ENCODE measurements around the gene CCNJL. TPM values are rescaled to one million over a fixed set of nuclear protein-coding genes. Genes with fewer than 3 reads are reported as not detected.

CCNJL gene
- total and polyA plus RNA-seq, 2 of the 8 experiments (the other 6 are each of a cell fraction or from before 2014, with no cell fraction given) = 34.6 to 44.7 TPM

- no peak overlapping the region for H3K23ac ChIP-seq (ENCODE audit: insufficient read length)
- no peaks in the 10 kb centered on the region for H3K27me3 ChIP-seq (replicated peaks in 1 of 4; ENCODE audit: control insufficient read depth in 3 of 4, extremely low read depth in 1 of 4, insufficient read depth in 3 of 4, low read length in 3 of 4)
- H3K14ac ChIP-seq (ENCODE audit: insufficient read length) = no peak overlapping the region
- peaks cover 4 to 7% (median 6%) of the 10 kb centered on the region in 4 experiments; a peak in 5 of 7 replicates for H3K4me1 ChIP-seq (replicated peaks in 1 of 4; ENCODE audit: control insufficient read depth in 3 of 4, insufficient read depth in 4 of 4, low read length in 3 of 4)
- no peak for FAIRE-seq
- H2BK20ac ChIP-seq (ENCODE audit: low read length) = no peak overlapping the region
- 1% methylated on average over 32 of the region's 45 CpGs; no CpG with 5 or more reads in 1 of the 2 experiments for WGBS, 2 experiments (ENCODE audit: extremely low coverage in 1 of 2, insufficient coverage in 1 of 2, insufficient read length in 1 of 2, insufficient replicate concordance in 2 of 2, low coverage in 1 of 2, low lambda C conversion rate in 2 of 2, missing lambda C conversion rate in 1 of 2)
- H3K23me2 ChIP-seq (ENCODE audit: low read depth, low read length) = peaks cover 5% of the 10 kb centered on the region; the same call in 1 of the 2 replicates
- peak overlapping the region; percentile 66 to 85 (median 78) for H3K9ac ChIP-seq (replicated peaks in 1 of 4; ENCODE audit: extremely low read depth in 1 of 4, low read depth in 3 of 4, low read length in 3 of 4)
- H3K4me3 ChIP-seq (ENCODE audit: extremely low read depth in 1 of 4, insufficient read depth in 2 of 4, low read depth in 3 of 4, low read length in 4 of 4) = peak overlapping the region; percentile 87 to 93 (median 92)
- H3K27ac ChIP-seq (ENCODE audit: low read depth, low read length) = no peak overlapping the region
- peak overlapping the region; percentile 76 for H4K91ac ChIP-seq (replicated peaks; ENCODE audit: insufficient read length, low read length)
- no peak overlapping the region; the same call in 1 of the 2 replicates for H2BK5ac ChIP-seq (ENCODE audit: low read depth, low read length)
- CTCF ChIA-PET (ENCODE audit: partially characterized antibody) = interaction anchor here (0.6 to 3.5 kb wide), 14 partner anchors 12 to 231 kb away, joined by 3 to 20 read pairs (median 4); no protein-coding TSS in a partner anchor
- no peaks in the 10 kb centered on the region for H3K9me3 ChIP-seq (ENCODE audit: insufficient read depth in 2 of 2, low read depth in 1 of 2, low read length in 1 of 2)
- peak overlapping the region; percentile 69; the same call in 1 of the 2 replicates for H2BK12ac ChIP-seq (ENCODE audit: low read depth, low read length)
- H4K5ac ChIP-seq (ENCODE audit: insufficient read length, low read depth, low read length) = peak overlapping the region; percentile 42
- no peak overlapping the region for H2AFZ ChIP-seq (ENCODE audit: low read length)
- peak in 1 of 2 experiments; percentile 51 for DNase-seq (ENCODE audit: low read depth in 1 of 2, low spot score in 2 of 2)
- peaks cover 21 to 56% of the 10 kb centered on the region in 2 experiments for H3K79me2 ChIP-seq (ENCODE audit: control insufficient read depth in 1 of 2, insufficient read depth in 2 of 2, low read length in 2 of 2)
- H3K4ac ChIP-seq (replicated peaks; ENCODE audit: insufficient read length, low read depth, low read length) = no peak overlapping the region
- no peak overlapping the region for H2BK120ac ChIP-seq (replicated peaks; ENCODE audit: low read depth, low read length)
- H3K4me2 ChIP-seq (ENCODE audit: insufficient read depth in 1 of 2, low read depth in 2 of 2, low read length in 2 of 2) = peak overlapping the region; percentile 90 to 96
- POLR2A ChIA-PET (ENCODE audit: partially characterized antibody) = interaction anchor here (0.7 to 3.4 kb wide), 16 partner anchors 8 to 114 kb away, joined by 3 to 25 read pairs (median 4); no protein-coding TSS in a partner anchor
- H3K56ac ChIP-seq (replicated peaks; ENCODE audit: insufficient read length, low read depth, low read length) = peak overlapping the region; percentile 47
- TF ChIP-seq EP300 (IDR thresholded peaks at IDR 0.05; ENCODE audit: borderline replicate concordance in 1 of 2, low read depth in 2 of 2, low read length in 2 of 2) (no peak), HDAC2 (IDR thresholded peaks at IDR 0.05; ENCODE audit: borderline replicate concordance in 1 of 2, low read depth in 2 of 2, low read length in 2 of 2) (0 out of 4 replicates have a peak, but pooled peaks of 1 of the 2 experiments have one; percentile 7)
- peaks cover 15 to 26% of the 10 kb centered on the region in 2 experiments for H4K20me1 ChIP-seq (replicated peaks in 1 of 2; ENCODE audit: control insufficient read depth in 1 of 2, insufficient read depth in 2 of 2, low read length in 2 of 2)
- peaks cover 19% of the 10 kb centered on the region for H3K79me1 ChIP-seq (ENCODE audit: low read depth, low read length)
- H3K36me3 ChIP-seq (ENCODE audit: control insufficient read depth in 2 of 4, insufficient read depth in 4 of 4, low read length in 3 of 4) = peaks cover 4 to 29% (median 9%) of the 10 kb centered on the region in 4 experiments; a peak in 7 of 8 replicates
- no peak overlapping the region for H4K8ac ChIP-seq (ENCODE audit: extremely low read depth, insufficient read depth, low read length)
- H2AK5ac ChIP-seq (ENCODE audit: low read depth, low read length) = peak overlapping the region; percentile 82
- peak overlapping the region; percentile 96 for H3K18ac ChIP-seq (ENCODE audit: extremely low read depth, low read length)
- H2BK15ac ChIP-seq (ENCODE audit: low read length) = peak overlapping the region; percentile 67; the same call in 1 of the 2 replicates
Observed at GRCh38 chr5:160311491-160312133, 752 bp downstream of the CCNJL start.

Measured in H1 (cell line).